ENCODE results near the gene SNTB2.
"Not testable (repeated sequence)": the region's sequence is repeated elsewhere in the genome, so short reads cannot be mapped to it uniquely, and the experiment has no call there.

SNTB2 gene

GRCh38 chr16:69274699-69275235 lies 87.8 kb downstream of the SNTB2 start:
- no peak overlapping the region for H3K4me3 ChIP-seq (ENCODE audit: low read length)
- no peak for TF ChIP-seq ZNF274 (IDR thresholded peaks at IDR 0.05; ENCODE audit: low read depth, low read length)

- H3K4me3 ChIP-seq (ENCODE audit: low read length) = no peak overlapping the region
- TF ChIP-seq ZNF274 (IDR thresholded peaks at IDR 0.05; ENCODE audit: low read depth, low read length) = no peak
Measured at GRCh38 chr16:69276148-69277115, 89.5 kb downstream of the SNTB2 start.

- no peak overlapping the region for H3K4me3 ChIP-seq (ENCODE audit: low read length)
- TF ChIP-seq ZNF274 (IDR thresholded peaks at IDR 0.05; ENCODE audit: low read depth, low read length) = no peak
Measured at GRCh38 chr16:69277413-69277812, 90.4 kb downstream of the SNTB2 start.

GRCh38 chr16:69283851-69284250 lies 96.9 kb downstream of the SNTB2 start:
- TF ChIP-seq ZNF274 (IDR thresholded peaks at IDR 0.05; ENCODE audit: low read depth, low read length) = no peak
- H3K4me3 ChIP-seq (ENCODE audit: low read length) = no peak overlapping the region

- H3K4me3 ChIP-seq (ENCODE audit: low read length) = no peak overlapping the region
- no peak for TF ChIP-seq ZNF274 (IDR thresholded peaks at IDR 0.05; ENCODE audit: low read depth, low read length)
Measured at GRCh38 chr16:69285240-69285639, 98.3 kb downstream of the SNTB2 start.

- no peak for TF ChIP-seq ZNF274 (IDR thresholded peaks at IDR 0.05; ENCODE audit: low read depth, low read length)
- no peak overlapping the region for H3K4me3 ChIP-seq (ENCODE audit: low read length)
Measured at GRCh38 chr16:69286941-69287713, 100.2 kb downstream of the SNTB2 start.

- not testable (repeated sequence) for H3K4me3 ChIP-seq (ENCODE audit: low read length)
Measured at GRCh38 chr16:69291657-69292056, 104.7 kb downstream of the SNTB2 start.

GRCh38 chr16:69293401-69293800 lies 106.4 kb downstream of the SNTB2 start:
- H3K4me3 ChIP-seq (ENCODE audit: low read length) = no peak overlapping the region
- no peak for TF ChIP-seq ZNF274 (IDR thresholded peaks at IDR 0.05; ENCODE audit: low read depth, low read length)

GRCh38 chr16:69294051-69294450 lies 107.1 kb downstream of the SNTB2 start:
- H3K4me3 ChIP-seq (ENCODE audit: low read length) = no peak overlapping the region
- TF ChIP-seq ZNF274 (IDR thresholded peaks at IDR 0.05; ENCODE audit: low read depth, low read length) = no peak

GRCh38 chr16:69296771-69297170 lies 109.8 kb downstream of the SNTB2 start:
- not testable (repeated sequence) for H3K4me3 ChIP-seq (ENCODE audit: low read length)

- H3K4me3 ChIP-seq (ENCODE audit: low read length) = no peak overlapping the region
- no peak for TF ChIP-seq ZNF274 (IDR thresholded peaks at IDR 0.05; ENCODE audit: low read depth, low read length)
Measured at GRCh38 chr16:69298261-69298660, 111.3 kb downstream of the SNTB2 start.

GRCh38 chr16:69301187-69301586 lies 114.2 kb downstream of the SNTB2 start:
- no peak overlapping the region for H3K4me3 ChIP-seq (ENCODE audit: low read length)
- TF ChIP-seq ZNF274 (IDR thresholded peaks at IDR 0.05; ENCODE audit: low read depth, low read length) = no peak

- no peak overlapping the region for H3K4me3 ChIP-seq (ENCODE audit: low read length)
- no peak for TF ChIP-seq ZNF274 (IDR thresholded peaks at IDR 0.05; ENCODE audit: low read depth, low read length)
Measured at GRCh38 chr16:69301861-69302260, 114.9 kb downstream of the SNTB2 start.

- TF ChIP-seq ZNF274 (IDR thresholded peaks at IDR 0.05; ENCODE audit: low read depth, low read length) = no peak
- no peak overlapping the region for H3K4me3 ChIP-seq (ENCODE audit: low read length)
Measured at GRCh38 chr16:69302301-69302700, 115.3 kb downstream of the SNTB2 start.

- TF ChIP-seq ZNF274 (IDR thresholded peaks at IDR 0.05; ENCODE audit: low read depth, low read length) = no peak
- no peak overlapping the region for H3K4me3 ChIP-seq (ENCODE audit: low read length)
Measured at GRCh38 chr16:69306031-69306430, 119.1 kb downstream of the SNTB2 start.
